NT2/D1 (cell line): ENCODE measurements around the gene C3orf33.

Experiments used
- SUZ12 ChIP-seq: IDR thresholded peaks from 2 replicates; pipeline ENCODE4 v1.6.1; 2011; ENCODE audit not compliant: insufficient read length, insufficient read depth; ENCODE audit errors: extremely low read depth
- YY1 ChIP-seq: IDR thresholded peaks from 2 replicates; pipeline ENCODE4 v1.6.1; 2011; ENCODE audit not compliant: insufficient read length, insufficient read depth
- ZNF274 ChIP-seq: IDR thresholded peaks from 2 replicates; pipeline ENCODE4 v1.6.1; 2011; ENCODE audit warnings: mild to moderate bottlenecking, low read depth, low read length

- TF ChIP-seq ZNF274 (no peak), YY1 (no peak), SUZ12 (no peak)
These were observed 39.9 kb downstream of the C3orf33 start for GRCh38 chr3:155766206-155766605.
